ENCODE data around the gene SUCO. TPM values are rescaled to one million over a fixed set of nuclear protein-coding genes. Genes with fewer than 3 reads are reported as not detected.
"Not testable (repeated sequence)": the region's sequence is repeated elsewhere in the genome, so short reads cannot be mapped to it uniquely, and the experiment has no call there.

Gene SUCO
- total RNA-seq, 1 experiment from 2014 or later = 84.6 TPM

- CTCF ChIA-PET = no interaction called here
- H3K4me1 Mint-ChIP-seq (ENCODE audit: low read depth, unreplicated experiment) = peaks cover under 1% of the 10 kb centered on the region
- H3K27ac Mint-ChIP-seq (ENCODE audit: unreplicated experiment) = no peak overlapping the region
- DNase-seq = no peak
- TF ChIP-seq CTCF (IDR thresholded peaks at IDR 0.05; ENCODE audit: unreplicated experiment) = no peak
- H3K9me3 Mint-ChIP-seq (ENCODE audit: low read depth, unreplicated experiment) = no peaks in the 10 kb centered on the region
- no peak overlapping the region for H3K4me3 Mint-ChIP-seq (ENCODE audit: low read depth, unreplicated experiment)
- no peaks in the 10 kb centered on the region for H3K27me3 Mint-ChIP-seq (ENCODE audit: unreplicated experiment)
- no TSS peak for BruUV-seq (replicated peaks)
- H3K36me3 Mint-ChIP-seq (ENCODE audit: insufficient read depth, unreplicated experiment) = no peaks in the 10 kb centered on the region
- intact Hi-C loops (cut with micrococcal nuclease; ENCODE audit: unreplicated experiment) = no loop called here
Observed at GRCh38 chr1:172489847-172490246, 43.1 kb upstream of the SUCO start.

- CTCF ChIA-PET = interaction anchor here (1.6 kb wide), 1 partner anchor 40 kb away, joined by 4 read pairs; no protein-coding TSS in a partner anchor
- H3K36me3 Mint-ChIP-seq (ENCODE audit: insufficient read depth, unreplicated experiment) = no peaks in the 10 kb centered on the region
- H3K27ac Mint-ChIP-seq (ENCODE audit: unreplicated experiment) = no peak overlapping the region
- intact Hi-C loops (cut with micrococcal nuclease; ENCODE audit: unreplicated experiment) = no loop called here
- no peak for TF ChIP-seq CTCF (IDR thresholded peaks at IDR 0.05; ENCODE audit: unreplicated experiment)
- no peaks in the 10 kb centered on the region for H3K9me3 Mint-ChIP-seq (ENCODE audit: low read depth, unreplicated experiment)
- no peak for DNase-seq
- peaks cover 26% of the 10 kb centered on the region for H3K4me1 Mint-ChIP-seq (ENCODE audit: low read depth, unreplicated experiment)
- no peak overlapping the region for H3K4me3 Mint-ChIP-seq (ENCODE audit: low read depth, unreplicated experiment)
- no TSS peak for BruUV-seq (replicated peaks)
- H3K27me3 Mint-ChIP-seq (ENCODE audit: unreplicated experiment) = no peaks in the 10 kb centered on the region
Observed at GRCh38 chr1:172492421-172492820, 40.5 kb upstream of the SUCO start.

GRCh38 chr1:172494166-172494565, 38.8 kb upstream of the SUCO start:
- Mint-ChIP-seq H3K27ac (ENCODE audit: unreplicated experiment) (no peak overlapping the region), H3K4me1 (ENCODE audit: low read depth, unreplicated experiment) (peaks cover 36% of the 10 kb centered on the region), H3K4me3 (ENCODE audit: low read depth, unreplicated experiment) (no peak overlapping the region), H3K9me3 (ENCODE audit: low read depth, unreplicated experiment) (no peaks in the 10 kb centered on the region), H3K27me3 (ENCODE audit: unreplicated experiment) (no peaks in the 10 kb centered on the region), H3K36me3 (ENCODE audit: insufficient read depth, unreplicated experiment) (no peaks in the 10 kb centered on the region)
- DNase-seq = no peak
- intact Hi-C loops (cut with micrococcal nuclease; ENCODE audit: unreplicated experiment) = no loop called here
- BruUV-seq (replicated peaks) = no TSS peak
- CTCF ChIA-PET = no interaction called here
- no peak for TF ChIP-seq CTCF (IDR thresholded peaks at IDR 0.05; ENCODE audit: unreplicated experiment)

- not testable (repeated sequence) for H3K4me3 Mint-ChIP-seq (ENCODE audit: low read depth, unreplicated experiment); BruUV-seq (replicated peaks); DNase-seq; H3K36me3 Mint-ChIP-seq (ENCODE audit: insufficient read depth, unreplicated experiment); H3K9me3 Mint-ChIP-seq (ENCODE audit: low read depth, unreplicated experiment); H3K27me3 Mint-ChIP-seq (ENCODE audit: unreplicated experiment); H3K27ac Mint-ChIP-seq (ENCODE audit: unreplicated experiment)
- peaks cover 45% of the 10 kb centered on the region for H3K4me1 Mint-ChIP-seq (ENCODE audit: low read depth, unreplicated experiment)
- intact Hi-C loops (cut with micrococcal nuclease; ENCODE audit: unreplicated experiment) = loop anchor here (5.0 kb wide), 1 partner anchor 44 kb away; no protein-coding TSS in a partner anchor
- CTCF ChIA-PET = interaction anchor here (1.1 to 1.4 kb wide), 2 partner anchors 36 to 45 kb away, joined by 4 read pairs; no protein-coding TSS in a partner anchor
Observed at GRCh38 chr1:172496127-172496526, 36.8 kb upstream of the SUCO start.

- no peaks in the 10 kb centered on the region for H3K36me3 Mint-ChIP-seq (ENCODE audit: insufficient read depth, unreplicated experiment)
- no peak for DNase-seq
- intact Hi-C loops (cut with micrococcal nuclease; ENCODE audit: unreplicated experiment) = loop anchor here (5.0 kb wide), 1 partner anchor 44 kb away; no protein-coding TSS in a partner anchor
- no peak for TF ChIP-seq CTCF (IDR thresholded peaks at IDR 0.05; ENCODE audit: unreplicated experiment)
- CTCF ChIA-PET = interaction anchor here (0.9 to 1.4 kb wide), 5 partner anchors 9 to 46 kb away, joined by 3 to 5 read pairs (median 4); no protein-coding TSS in a partner anchor
- peaks cover 45% of the 10 kb centered on the region for H3K4me1 Mint-ChIP-seq (ENCODE audit: low read depth, unreplicated experiment)
- H3K4me3 Mint-ChIP-seq (ENCODE audit: low read depth, unreplicated experiment) = no peak overlapping the region
- H3K9me3 Mint-ChIP-seq (ENCODE audit: low read depth, unreplicated experiment) = no peaks in the 10 kb centered on the region
- no peak overlapping the region for H3K27ac Mint-ChIP-seq (ENCODE audit: unreplicated experiment)
- no peaks in the 10 kb centered on the region for H3K27me3 Mint-ChIP-seq (ENCODE audit: unreplicated experiment)
- no TSS peak for BruUV-seq (replicated peaks)
Observed at GRCh38 chr1:172496678-172497077, 36.3 kb upstream of the SUCO start.
